Measurements from ENCODE around the gene GREB1L.

The GREB1L gene

DNA sequence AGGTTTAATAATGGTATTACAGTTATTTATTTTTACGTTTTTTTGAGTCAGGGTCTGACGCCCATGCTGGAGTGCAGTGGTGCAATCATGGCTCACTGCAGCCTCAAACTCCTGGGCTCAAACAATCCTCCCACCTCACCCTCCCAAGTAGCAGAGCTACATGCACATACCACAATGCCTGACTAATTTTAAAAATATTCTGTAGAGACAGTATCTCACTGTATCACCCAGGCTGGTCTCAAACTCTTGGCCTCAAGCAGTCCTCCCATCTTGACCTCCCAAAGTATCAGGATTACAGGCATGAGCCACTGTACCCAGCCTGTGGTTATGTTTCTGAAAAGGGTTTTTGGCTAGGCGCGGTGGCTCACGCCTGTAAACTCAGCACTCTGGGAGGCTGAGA, 237.7 kb downstream of the GREB1L start:
- DNase-seq (ENCODE audit: low read depth in 2 of 2, low spot score in 1 of 2) = no peak

DNA sequence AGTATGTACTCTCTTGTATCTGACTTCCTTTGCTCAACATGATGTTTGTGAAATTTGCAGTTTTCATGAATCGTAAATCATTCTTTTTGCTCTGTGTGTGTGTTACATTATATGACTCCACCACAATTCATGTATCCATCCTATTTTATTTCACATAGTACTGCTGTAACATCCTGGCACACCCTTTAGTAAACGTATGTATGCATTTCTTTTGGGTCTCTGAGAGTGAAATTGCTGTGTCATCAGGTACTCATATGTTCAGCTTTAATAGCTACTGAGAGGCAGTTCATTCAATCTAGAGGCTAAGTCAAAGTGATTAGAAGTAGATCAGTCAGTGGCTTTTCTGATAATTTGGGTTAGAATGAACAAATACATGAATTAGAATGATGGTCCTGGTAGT, 239.7 kb downstream of the GREB1L start:
- DNase-seq (ENCODE audit: low read depth in 2 of 2, low spot score in 1 of 2) = no peak

DNA sequence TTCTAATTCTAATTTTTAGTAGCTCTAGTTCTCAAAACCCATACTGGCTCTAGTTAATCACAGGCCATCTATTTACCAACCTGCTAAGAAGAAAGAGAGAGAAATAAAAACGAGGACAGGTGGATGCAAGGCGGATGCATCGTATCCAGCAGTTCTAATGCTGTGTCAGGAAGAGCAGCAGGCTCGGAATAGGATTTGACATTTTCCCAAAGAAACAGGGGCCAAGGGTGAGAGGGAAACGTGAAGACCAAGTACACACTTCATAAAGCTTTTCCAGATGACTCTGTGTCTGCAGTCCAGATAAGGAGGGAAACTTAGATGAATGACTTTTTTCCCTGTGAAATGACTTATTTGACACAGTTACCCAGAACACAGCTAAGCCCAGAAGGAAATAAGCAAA, 241.0 kb downstream of the GREB1L start:
- no peak for DNase-seq (ENCODE audit: low read depth in 2 of 2, low spot score in 1 of 2)

DNA sequence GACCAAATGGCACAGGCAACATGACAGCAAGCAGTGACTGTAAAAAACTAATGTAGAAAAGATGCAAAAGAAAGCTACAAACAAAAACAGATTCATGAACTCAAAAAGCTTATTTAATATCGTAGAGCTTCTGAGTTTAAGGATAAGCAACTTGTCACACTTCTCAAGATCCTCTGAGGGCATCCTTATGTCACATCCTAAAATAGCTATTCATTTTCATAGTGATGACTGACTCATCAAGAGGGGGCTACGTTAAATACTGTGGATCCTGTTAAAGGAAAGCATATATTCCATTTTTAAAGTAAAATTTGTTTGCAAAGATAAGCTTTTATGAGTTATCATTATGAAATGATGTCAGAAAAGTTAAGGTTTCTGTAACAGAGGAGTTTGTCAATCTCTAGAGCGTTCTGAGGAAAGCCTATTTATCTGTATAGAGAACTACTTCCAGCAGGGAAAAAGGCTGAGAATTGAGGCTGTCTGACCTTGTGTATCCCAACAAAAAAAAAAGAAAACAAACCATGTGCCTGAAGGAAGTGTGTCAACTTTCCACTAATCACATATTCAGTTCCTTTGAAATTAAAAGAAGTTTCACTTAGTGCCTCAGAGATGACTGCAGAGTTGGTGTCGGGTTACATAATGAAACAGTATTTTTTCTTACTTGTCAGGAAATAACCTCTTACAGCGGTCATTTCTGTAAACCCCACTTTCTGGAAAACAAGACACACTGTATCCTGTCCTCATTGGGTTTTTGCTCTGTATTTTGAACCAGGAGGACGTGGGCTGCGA, 243.0 kb downstream of the GREB1L start:
- DNase-seq (ENCODE audit: low read depth in 2 of 2, low spot score in 1 of 2) = no peak

DNA sequence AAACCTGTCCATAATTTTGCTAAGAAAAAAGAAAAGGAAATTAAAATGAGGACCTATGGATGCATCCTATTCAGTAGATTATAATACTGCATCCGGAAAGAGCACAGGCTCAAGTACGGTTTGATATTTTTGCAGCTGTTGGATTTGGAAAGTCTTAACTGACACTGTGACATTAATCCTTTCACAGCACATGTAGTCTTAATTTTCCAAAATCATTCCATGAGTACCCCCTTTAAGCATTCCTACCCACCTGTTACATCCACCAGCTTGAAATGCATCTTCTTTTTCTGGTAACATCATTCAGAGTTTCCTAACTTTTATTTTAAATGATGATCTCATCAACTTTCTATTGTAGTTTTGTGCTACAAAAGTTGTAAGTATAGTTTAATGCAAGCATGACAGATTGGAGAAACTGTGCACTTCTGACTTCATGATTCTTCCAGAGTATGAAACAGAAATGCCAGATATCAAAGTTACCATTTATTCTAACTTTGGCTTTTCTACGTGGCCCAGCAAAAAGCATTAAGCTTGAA, 244.9 kb downstream of the GREB1L start:
- DNase-seq (ENCODE audit: low read depth in 2 of 2, low spot score in 1 of 2) = no peak

DNA sequence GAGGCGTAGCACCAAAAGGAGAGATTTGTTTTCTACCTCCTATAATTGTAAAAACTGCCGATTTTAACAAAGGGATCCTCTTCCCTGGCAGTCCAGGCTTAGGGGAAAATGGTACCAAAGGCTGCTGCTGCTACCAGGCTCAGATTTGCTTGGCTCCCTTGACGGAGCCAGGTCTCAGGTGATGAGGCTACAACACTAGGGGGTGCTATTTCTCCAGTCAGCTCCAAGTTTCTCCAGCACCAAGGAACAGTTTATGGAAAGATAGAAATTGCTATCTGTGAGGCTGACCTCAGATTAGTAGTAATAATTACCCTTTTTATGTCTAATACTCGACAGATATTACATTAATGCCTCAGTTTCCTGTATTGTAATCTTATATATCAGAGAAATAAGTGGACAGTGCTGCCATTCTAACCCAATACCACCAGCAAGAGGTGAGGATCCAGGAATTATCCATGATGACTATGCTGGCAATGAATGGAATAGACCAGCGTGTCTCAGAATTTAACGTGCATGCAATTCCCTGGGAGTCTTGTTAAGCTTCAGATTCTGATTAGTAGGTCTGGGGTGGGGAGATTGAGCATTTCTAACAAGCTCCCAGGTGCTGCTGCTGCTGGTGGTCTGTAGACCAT, 247.2 kb downstream of the GREB1L start:
- no peak for DNase-seq (ENCODE audit: low read depth in 2 of 2, low spot score in 1 of 2)

DNA sequence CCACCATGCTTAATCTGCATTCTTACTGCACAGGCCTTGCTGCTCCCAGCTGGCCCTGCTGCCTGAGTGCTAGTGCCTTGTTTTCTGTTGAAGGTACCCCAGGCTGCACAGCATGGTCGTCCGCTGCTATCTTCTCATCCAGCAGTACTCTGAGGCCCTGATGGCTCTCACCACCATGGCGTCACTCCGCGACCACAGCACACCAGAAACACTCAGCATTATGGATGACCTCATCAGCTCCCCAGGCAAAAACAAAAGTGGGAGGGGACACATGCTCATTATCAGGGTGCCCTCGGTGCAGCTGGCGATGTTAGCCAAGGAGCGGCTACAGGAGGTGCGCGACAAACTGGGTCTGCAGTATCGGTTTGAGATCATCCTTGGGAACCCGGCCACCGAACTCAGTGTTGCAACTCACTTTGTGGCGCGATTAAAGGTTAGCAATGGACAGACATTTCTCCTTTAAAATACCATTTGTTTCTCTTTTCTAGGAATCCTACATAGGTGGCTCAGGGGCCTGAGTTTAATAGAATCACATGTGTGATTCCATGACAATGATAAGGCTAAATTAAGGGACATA, 248.0 kb downstream of the GREB1L start:
- no peak for DNase-seq (ENCODE audit: low read depth in 2 of 2, low spot score in 1 of 2)

DNA sequence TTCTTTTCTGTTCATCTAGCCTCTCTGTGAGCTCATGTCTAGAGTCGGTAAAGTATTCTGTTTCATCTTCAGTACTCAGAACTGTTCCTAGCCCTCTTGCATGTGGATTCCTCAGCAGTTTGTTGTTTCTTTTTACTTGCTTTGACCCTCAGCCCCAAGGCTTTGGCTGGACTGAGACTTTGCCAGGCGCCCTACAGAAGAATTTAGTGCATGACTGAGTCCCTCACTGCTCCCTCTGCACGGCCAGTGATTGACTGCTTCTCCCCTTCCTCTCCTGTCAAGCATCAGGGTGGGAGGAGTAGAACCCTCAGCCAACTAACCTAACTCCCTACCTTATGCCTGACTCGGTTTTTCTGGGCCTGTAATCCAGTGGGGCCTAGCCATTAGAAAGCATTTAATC, 248.7 kb downstream of the GREB1L start:
- DNase-seq (ENCODE audit: low read depth in 2 of 2, low spot score in 1 of 2) = no peak

DNA sequence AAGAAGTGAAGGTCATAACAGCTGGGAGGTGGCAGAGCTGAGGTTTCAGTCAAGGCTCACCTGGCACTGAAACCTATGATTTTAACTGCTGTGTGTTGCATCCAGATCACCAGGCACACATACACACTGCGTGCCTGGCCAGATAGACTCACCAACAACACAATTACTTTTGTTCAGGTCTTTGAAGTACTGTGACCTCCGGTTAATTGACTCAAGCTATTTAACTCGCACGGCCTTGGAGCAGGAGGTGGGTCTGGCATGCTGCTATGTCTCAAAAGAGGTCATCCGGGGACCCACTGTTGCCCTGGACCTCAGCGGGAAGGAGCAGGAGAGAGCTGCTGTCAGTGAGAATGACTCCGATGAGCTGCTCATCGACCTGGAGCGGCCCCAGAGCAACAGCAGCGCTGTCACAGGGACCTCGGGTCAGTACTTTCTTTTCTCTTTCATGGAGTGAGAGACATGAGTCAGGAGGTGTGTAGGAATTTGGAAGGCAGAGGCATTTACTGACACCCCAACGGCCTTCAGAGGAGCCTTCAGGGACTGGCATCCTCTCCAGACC, 254.3 kb downstream of the GREB1L start:
- DNase-seq (ENCODE audit: low read depth in 2 of 2, low spot score in 1 of 2) = no peak

DNA sequence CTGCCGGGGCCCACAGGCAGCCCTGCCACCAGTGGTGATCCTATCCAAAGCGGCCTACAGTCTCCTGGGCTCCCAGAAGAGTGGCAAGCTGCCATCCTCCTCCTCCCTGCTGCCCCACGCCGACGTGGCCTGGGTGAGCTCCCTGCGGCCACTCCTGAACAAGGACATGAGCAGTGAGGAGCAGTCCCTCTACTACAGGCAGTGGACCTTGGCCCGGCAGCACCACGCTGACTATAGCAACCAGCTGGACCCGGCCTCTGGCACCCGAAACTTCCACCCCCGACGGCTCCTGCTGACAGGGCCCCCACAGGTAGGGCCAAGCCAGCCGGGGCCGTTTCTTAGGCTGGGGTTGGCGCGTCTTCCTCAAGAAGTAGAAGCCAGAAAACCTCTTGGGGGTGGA, 258.0 kb downstream of the GREB1L start:
- DNase-seq (ENCODE audit: low read depth in 2 of 2, low spot score in 1 of 2) = no peak

DNA sequence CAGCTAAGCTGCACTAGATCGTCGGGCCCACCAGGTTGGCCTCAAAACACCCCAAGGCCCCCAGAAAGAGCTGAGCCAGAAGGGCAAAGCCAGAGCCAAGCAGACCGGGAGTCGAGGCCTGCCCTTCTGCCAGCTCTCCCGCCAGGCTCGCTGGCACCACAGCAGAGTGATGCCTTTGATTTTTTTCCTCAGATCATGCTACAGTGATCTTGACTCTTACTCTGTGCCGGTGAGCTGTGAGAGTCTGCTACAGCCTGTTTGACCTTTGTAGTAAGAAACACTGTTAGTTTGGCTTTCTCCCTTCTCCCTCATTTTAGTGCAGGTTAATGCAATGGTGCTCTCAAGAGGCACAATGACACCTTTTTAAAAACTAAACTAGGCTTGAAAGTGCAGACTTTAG, 260.6 kb downstream of the GREB1L start:
- DNase-seq (ENCODE audit: low read depth in 2 of 2, low spot score in 1 of 2) = no peak

DNA sequence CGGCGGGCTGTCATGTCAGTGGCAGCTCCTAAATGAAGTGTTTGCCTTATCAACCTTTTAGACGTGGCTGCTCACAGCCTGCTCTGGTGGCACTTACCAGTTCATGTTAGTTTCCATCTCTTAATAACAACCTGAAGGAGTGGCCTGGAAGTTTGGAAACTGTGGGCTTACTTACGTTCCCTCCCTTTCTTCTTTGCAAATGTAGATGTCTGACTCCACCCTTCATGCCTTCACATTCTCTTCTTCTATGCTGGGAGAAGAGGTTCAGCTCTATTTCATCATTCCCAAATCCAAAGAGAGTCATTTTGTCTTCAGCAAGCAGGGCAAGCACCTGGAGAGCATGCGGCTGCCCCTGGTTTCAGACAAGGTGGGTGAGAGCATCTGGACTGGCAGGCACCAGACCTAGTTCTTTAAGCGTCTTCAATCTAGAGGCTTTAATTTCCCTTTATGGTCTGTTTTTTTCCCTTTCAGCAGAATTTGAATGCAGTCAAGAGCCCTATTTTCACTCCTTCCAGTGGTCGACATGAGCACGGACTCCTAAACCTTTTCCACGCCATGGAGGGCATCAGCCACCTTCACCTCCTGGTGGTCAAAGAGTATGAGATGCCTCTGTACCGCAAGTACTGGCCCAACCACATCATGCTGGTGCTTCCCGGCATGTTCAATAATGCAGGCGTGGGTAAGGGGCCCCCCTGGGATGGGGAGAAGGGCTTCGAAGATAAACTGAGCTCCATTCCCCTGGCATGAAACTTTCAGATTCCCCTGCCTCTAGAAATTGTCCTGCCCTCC, 266.1 kb downstream of the GREB1L start:
- DNase-seq (ENCODE audit: low read depth in 2 of 2, low spot score in 1 of 2) = no peak

DNA sequence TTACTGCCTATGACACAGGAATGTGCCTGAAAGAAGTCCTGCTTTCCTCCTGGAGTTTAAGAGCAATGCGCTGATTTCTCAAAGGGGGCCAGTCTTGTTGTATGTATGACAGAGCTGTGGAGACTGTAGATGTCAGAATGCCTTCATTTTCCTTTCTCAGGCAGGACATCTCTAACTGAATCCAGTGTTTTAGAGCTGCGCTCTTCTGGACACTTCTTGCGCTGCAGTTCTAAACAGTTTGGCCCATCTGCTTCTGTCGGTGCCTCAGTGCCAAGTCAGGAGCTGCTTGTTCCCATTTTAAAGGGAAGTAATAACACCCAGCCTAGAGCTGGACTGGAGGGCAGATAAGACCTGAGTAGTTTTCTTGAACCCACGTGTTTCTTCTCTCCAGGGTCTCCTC, 267.0 kb downstream of the GREB1L start:
- no peak for DNase-seq (ENCODE audit: low read depth in 2 of 2, low spot score in 1 of 2)

DNA sequence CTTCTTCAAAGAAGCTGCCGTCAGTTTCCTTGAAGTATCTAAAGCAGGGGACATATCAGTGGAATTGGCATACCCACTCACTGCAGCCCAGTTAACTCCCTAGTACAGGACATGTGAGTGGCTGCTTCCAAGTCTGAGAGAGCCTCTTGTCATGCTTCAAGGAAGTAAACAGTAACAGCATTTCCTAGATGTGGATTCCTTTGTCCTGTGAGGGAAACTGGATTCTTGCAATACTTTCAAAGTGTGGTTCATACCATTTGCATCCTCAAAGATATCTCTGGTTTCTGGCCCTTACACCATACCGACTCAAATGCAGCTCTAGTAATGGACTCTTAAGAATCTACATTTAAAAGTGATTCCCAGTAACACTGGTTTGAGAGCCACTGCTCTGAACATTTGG, 271.3 kb downstream of the GREB1L start:
- no peak for DNase-seq (ENCODE audit: low read depth in 2 of 2, low spot score in 1 of 2)

DNA sequence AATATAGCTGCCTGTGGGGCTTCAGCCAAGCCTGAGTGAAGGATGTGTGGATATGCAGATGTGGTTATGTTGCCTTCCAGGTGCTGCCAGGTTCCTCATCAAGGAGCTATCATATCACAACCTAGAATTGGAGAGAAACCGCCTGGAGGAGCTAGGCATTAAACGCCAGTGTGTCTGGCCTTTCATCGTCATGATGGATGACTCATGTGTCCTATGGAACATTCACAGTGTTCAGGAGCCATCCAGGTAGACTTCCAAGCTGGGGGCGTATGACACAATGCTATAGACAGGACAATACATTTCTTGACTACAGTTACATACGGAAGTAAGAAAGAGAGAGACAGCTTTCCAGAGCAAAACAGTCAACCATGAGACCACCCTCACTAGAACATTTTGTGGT, 271.7 kb downstream of the GREB1L start:
- no peak for DNase-seq (ENCODE audit: low read depth in 2 of 2, low spot score in 1 of 2)

DNA sequence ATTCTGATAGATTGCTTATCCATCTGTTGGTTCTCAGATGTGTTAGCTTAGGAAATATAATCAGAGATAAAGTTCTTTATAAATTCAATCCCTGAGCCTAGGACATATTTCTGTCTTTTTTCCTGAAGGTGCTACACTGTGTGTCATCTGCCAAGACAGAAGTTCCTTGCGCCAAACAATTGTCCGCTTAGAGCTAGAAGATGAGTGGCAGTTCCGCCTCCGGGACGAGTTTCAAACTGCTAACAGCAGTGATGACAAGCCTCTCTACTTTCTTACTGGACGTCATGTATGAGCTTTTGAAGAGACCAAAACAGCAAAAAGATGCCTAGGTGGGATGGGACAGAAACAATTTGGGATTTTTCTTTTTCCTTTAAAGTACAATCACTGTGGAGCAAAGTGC, 280.5 kb downstream of the GREB1L start:
- no peak for DNase-seq (ENCODE audit: low read depth in 2 of 2, low spot score in 1 of 2)

DNA sequence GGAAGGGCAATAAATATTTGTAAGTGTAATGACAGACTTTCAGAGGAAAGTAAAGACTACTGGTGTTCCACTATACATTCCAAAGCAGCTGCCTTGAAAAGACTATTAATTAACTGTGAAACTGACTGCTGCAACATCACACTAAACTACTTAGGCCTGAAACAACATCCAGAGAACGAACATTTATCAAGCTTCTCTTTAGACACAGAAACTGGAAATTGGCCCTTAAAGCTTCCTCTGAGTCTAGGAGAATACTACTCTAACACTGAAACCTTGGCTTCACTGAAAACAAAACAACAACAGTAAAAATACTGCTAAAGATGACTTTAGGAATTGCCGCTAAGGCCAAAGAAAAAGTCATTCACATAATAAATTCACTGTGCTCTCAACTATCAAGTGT, 283.9 kb downstream of the GREB1L start:
- no peak for DNase-seq (ENCODE audit: low read depth in 2 of 2, low spot score in 1 of 2)

DNA sequence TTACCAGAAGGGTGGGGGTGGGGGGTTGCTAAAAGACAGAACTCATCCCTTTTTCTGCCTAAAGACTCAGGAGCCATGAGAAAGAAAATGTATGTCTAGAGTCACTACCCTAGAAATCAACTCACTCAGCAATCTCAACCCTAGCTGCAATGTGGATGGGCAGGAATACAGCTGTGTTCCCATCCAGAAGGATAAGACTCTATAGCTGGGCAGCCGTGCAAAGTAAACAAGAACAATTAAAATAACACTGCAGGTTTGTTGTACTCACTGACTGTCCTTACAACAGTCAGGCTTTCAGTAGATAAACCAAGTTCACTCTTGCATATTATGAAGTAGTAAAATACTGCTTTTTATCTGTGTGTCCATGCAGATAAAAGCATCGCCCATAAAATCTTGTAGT, 284.4 kb downstream of the GREB1L start:
- no peak for DNase-seq (ENCODE audit: low read depth in 2 of 2, low spot score in 1 of 2)

DNA sequence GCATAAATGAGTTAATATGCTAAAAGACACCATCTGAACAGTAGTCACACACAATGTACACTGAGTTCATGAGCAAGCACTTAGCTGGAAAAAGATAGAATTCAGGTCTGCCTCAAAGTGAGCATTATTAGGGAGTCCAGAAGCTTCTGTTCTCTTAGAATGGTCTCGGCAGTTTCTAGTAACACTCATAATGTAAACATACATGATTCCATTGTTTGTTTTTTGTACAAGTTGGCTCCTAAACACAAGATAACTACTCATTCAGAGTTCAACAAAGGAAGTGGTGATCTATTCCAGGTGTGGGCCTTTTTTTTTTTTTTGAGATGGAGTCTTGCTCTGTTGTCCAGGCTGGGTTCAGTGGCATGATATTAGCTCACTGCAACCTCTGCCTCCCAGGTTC, 292.3 kb downstream of the GREB1L start:
- DNase-seq (ENCODE audit: low read depth in 2 of 2, low spot score in 1 of 2) = no peak

DNA sequence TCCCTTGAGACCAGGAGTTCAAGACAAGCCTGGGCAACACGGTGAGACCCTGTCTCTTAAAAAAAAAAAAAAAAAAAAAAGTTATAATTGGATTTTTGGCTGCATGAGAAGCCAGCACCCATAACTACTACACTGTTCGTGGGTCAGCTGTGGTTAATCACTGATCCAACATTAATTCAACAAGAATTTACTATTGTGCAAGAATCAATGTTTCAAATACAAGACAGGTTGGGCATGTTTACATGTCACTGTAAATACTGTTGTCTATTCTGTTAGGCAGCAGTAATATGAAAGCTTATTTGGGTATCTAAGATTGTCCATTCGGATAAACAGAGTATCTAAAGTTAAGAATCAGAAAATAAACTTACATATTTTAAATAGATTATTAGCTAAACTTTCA, 296.2 kb downstream of the GREB1L start:
- DNase-seq (ENCODE audit: low read depth in 2 of 2, low spot score in 1 of 2) = no peak

DNA sequence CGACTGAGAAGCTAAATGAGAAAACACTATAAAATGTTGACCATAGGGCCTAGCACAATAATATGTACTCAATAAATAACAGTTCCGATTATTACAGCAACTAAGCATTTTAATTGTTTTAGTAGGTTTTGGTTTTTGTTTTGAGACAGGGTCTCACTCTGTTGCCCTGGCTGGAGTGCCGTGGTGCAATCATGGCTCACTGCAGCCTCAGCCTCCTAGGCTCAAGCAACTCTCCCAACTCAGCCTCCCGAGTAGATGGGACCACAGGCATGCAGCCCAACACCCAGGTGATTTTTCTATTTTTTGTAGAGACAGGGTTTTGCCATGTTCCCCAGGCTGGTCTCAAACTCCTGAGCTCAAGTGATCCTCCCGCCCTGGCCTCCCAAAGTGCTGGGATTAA, 304.4 kb downstream of the GREB1L start:
- DNase-seq (ENCODE audit: low read depth in 2 of 2, low spot score in 1 of 2) = no peak
